ENCODE measurements around the gene ATP6V0E2. TPM values are rescaled to one million over a fixed set of nuclear protein-coding genes. Genes with fewer than 3 reads are reported as not detected.

ATP6V0E2 gene
- total and polyA plus RNA-seq, 4 donors, result 12.2 to 24.3 (median 18.0) TPM

DNA sequence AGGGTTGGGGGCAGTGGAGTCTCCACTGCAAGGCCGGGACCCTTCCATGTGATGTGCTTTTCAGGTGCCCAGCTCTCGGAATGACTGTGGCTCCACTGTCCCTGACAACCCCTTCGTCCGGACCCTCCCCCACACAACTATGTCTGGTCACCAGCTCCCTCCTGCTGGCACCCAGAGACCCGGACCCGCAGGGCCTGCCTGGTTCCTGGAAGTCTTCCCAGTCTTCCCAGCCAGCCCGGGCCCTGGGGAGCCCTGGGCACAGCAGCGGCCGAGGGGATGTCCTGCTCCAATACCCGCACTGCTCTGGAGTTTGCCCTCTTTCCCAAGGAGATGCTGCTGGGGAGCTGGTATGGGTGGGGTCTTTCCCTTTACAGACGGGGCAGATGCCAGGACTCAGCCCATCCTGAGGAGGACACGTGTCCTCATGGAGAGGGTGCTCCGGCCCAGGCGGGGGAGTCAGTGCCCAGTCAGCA is 5.5 kb downstream of the ATP6V0E2 start:
- intact Hi-C loops (cut with DNase I), result loop anchor here (10.0 kb wide), 2 partner anchors 255 to 525 kb away; a partner anchor contains a TSS
- H3K4me3 ChIP-seq (ENCODE audit: low read length in 2 of 2), result no peak overlapping the region
- 67 to 71% methylated on average over 13 to 14 of the region's 14 CpGs for WGBS, 2 donors
- no peaks in the 10 kb centered on the region for H3K27me3 ChIP-seq (ENCODE audit: control insufficient read depth in 1 of 2, insufficient read depth in 2 of 2, low read length in 1 of 2)
- no peaks in the 10 kb centered on the region for H3K36me3 ChIP-seq (ENCODE audit: control insufficient read depth in 1 of 2, insufficient read depth in 2 of 2, low read length in 1 of 2)
- no peak overlapping the region for H3K27ac ChIP-seq (ENCODE audit: low read depth in 1 of 2, low read length in 2 of 2)
- H3K4me1 ChIP-seq (ENCODE audit: control insufficient read depth in 1 of 2, insufficient read depth in 2 of 2, low read length in 2 of 2), result no peaks in the 10 kb centered on the region
- no peak for ATAC-seq (ENCODE audit: low FRiP score)
- peak in 1 of 2 donors; percentile 42 for DNase-seq
- H3K9me3 ChIP-seq (ENCODE audit: control insufficient read depth, low read length), result no peaks in the 10 kb centered on the region

GRCh38 chr7:149879766-149880637 is 6.2 kb downstream of the ATP6V0E2 start:
- H3K27ac ChIP-seq (ENCODE audit: low read depth in 1 of 2, low read length in 2 of 2), result no peak overlapping the region
- intact Hi-C loops (cut with DNase I), result loop anchor here (10.0 kb wide), 3 partner anchors 255 to 525 kb away; a partner anchor contains a TSS
- 89 to 91% methylated on average over 14 to 16 of the region's 16 CpGs for WGBS, 2 donors
- no peak overlapping the region for H3K4me3 ChIP-seq (ENCODE audit: low read length in 2 of 2)
- H3K9me3 ChIP-seq (ENCODE audit: control insufficient read depth, low read length), result no peaks in the 10 kb centered on the region
- H3K36me3 ChIP-seq (ENCODE audit: control insufficient read depth in 1 of 2, insufficient read depth in 2 of 2, low read length in 1 of 2), result no peaks in the 10 kb centered on the region
- ATAC-seq (ENCODE audit: low FRiP score) (no peak), DNase-seq (peak in 1 of 2 donors; percentile 62)
- H3K27me3 ChIP-seq (ENCODE audit: control insufficient read depth in 1 of 2, insufficient read depth in 2 of 2, low read length in 1 of 2), result no peaks in the 10 kb centered on the region
- H3K4me1 ChIP-seq (ENCODE audit: control insufficient read depth in 1 of 2, insufficient read depth in 2 of 2, low read length in 2 of 2), result no peaks in the 10 kb centered on the region

GRCh38 chr7:149880638-149881311 is 7.0 kb downstream of the ATP6V0E2 start:
- no peak for ATAC-seq (ENCODE audit: low FRiP score)
- DNase-seq, result peak in 1 of 2 donors; percentile 73
- Histone ChIP-seq H3K4me3 (ENCODE audit: low read length in 2 of 2) (no peak overlapping the region), H3K27me3 (ENCODE audit: control insufficient read depth in 1 of 2, insufficient read depth in 2 of 2, low read length in 1 of 2) (no peaks in the 10 kb centered on the region), H3K4me1 (ENCODE audit: control insufficient read depth in 1 of 2, insufficient read depth in 2 of 2, low read length in 2 of 2) (no peaks in the 10 kb centered on the region), H3K27ac (ENCODE audit: low read depth in 1 of 2, low read length in 2 of 2) (no peak overlapping the region), H3K9me3 (ENCODE audit: control insufficient read depth, low read length) (no peaks in the 10 kb centered on the region), H3K36me3 (ENCODE audit: control insufficient read depth in 1 of 2, insufficient read depth in 2 of 2, low read length in 1 of 2) (no peaks in the 10 kb centered on the region)
- 80 to 82% methylated on average over 14 of the region's 14 CpGs for WGBS, 2 donors
- intact Hi-C loops (cut with DNase I), result loop anchor here (10.0 kb wide), 1 partner anchor 394 kb away; no protein-coding TSS in a partner anchor

GRCh38 chr7:149881328-149882247 is 7.8 kb downstream of the ATP6V0E2 start:
- no peaks in the 10 kb centered on the region for H3K36me3 ChIP-seq (ENCODE audit: control insufficient read depth in 1 of 2, insufficient read depth in 2 of 2, low read length in 1 of 2)
- H3K27ac ChIP-seq (ENCODE audit: low read depth in 1 of 2, low read length in 2 of 2), result no peak overlapping the region
- H3K4me1 ChIP-seq (ENCODE audit: control insufficient read depth in 1 of 2, insufficient read depth in 2 of 2, low read length in 2 of 2), result no peaks in the 10 kb centered on the region
- peak in 1 of 2 donors; percentile 69 for DNase-seq
- H3K4me3 ChIP-seq (ENCODE audit: low read length in 2 of 2), result no peak overlapping the region
- H3K9me3 ChIP-seq (ENCODE audit: control insufficient read depth, low read length), result no peaks in the 10 kb centered on the region
- ATAC-seq (ENCODE audit: low FRiP score), result no peak
- H3K27me3 ChIP-seq (ENCODE audit: control insufficient read depth in 1 of 2, insufficient read depth in 2 of 2, low read length in 1 of 2), result no peaks in the 10 kb centered on the region
- intact Hi-C loops (cut with DNase I), result loop anchor here (10.0 kb wide), 1 partner anchor 393 kb away; no protein-coding TSS in a partner anchor
- WGBS, 2 donors, result 81 to 86% methylated on average over 19 of the region's 19 CpGs

GRCh38 chr7:149882248-149883047 is 8.7 kb downstream of the ATP6V0E2 start:
- WGBS, 2 donors, result 55 to 67% methylated on average over 11 of the region's 11 CpGs
- no peak overlapping the region for H3K4me3 ChIP-seq (ENCODE audit: low read length in 2 of 2)
- no peaks in the 10 kb centered on the region for H3K4me1 ChIP-seq (ENCODE audit: control insufficient read depth in 1 of 2, insufficient read depth in 2 of 2, low read length in 2 of 2)
- no peaks in the 10 kb centered on the region for H3K36me3 ChIP-seq (ENCODE audit: control insufficient read depth in 1 of 2, insufficient read depth in 2 of 2, low read length in 1 of 2)
- DNase-seq (no peak), ATAC-seq (ENCODE audit: low FRiP score) (no peak)
- H3K27me3 ChIP-seq (ENCODE audit: control insufficient read depth in 1 of 2, insufficient read depth in 2 of 2, low read length in 1 of 2), result no peaks in the 10 kb centered on the region
- H3K9me3 ChIP-seq (ENCODE audit: control insufficient read depth, low read length), result no peaks in the 10 kb centered on the region
- intact Hi-C loops (cut with DNase I), result loop anchor here (10.0 kb wide), 1 partner anchor 392 kb away; no protein-coding TSS in a partner anchor
- no peak overlapping the region for H3K27ac ChIP-seq (ENCODE audit: low read depth in 1 of 2, low read length in 2 of 2)

DNA sequence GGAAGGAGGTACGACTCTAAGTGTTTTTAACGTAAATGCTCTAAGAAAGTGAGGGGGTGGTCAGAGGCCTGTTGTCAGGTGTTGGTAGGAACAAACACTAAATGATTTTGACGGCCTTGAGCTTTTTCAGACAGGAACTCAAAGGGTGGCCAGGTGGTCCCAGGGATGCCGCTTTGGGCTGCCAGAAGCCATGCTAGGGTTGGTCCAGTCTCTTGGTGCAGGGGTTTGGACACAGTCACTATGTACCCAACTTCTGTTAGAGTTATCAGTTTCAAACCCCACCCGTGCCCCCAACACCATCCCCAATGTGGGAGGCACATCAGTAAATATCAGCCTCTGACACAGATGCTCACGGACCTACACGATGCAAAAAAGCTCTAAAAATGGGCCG is 9.3 kb downstream of the ATP6V0E2 start:
- H3K27me3 ChIP-seq (ENCODE audit: control insufficient read depth in 1 of 2, insufficient read depth in 2 of 2, low read length in 1 of 2), result no peaks in the 10 kb centered on the region
- no peaks in the 10 kb centered on the region for H3K9me3 ChIP-seq (ENCODE audit: control insufficient read depth, low read length)
- H3K4me3 ChIP-seq (ENCODE audit: low read length in 2 of 2), result no peak overlapping the region
- DNase-seq, result no peak
- no peak for ATAC-seq (ENCODE audit: low FRiP score)
- H3K27ac ChIP-seq (ENCODE audit: low read depth in 1 of 2, low read length in 2 of 2), result no peak overlapping the region
- H3K4me1 ChIP-seq (ENCODE audit: control insufficient read depth in 1 of 2, insufficient read depth in 2 of 2, low read length in 2 of 2), result no peaks in the 10 kb centered on the region
- 58 to 72% methylated on average over 8 of the region's 8 CpGs for WGBS, 2 donors
- intact Hi-C loops (cut with DNase I), result loop anchor here (10.0 kb wide), 1 partner anchor 392 kb away; no protein-coding TSS in a partner anchor
- H3K36me3 ChIP-seq (ENCODE audit: control insufficient read depth in 1 of 2, insufficient read depth in 2 of 2, low read length in 1 of 2), result no peaks in the 10 kb centered on the region

DNA sequence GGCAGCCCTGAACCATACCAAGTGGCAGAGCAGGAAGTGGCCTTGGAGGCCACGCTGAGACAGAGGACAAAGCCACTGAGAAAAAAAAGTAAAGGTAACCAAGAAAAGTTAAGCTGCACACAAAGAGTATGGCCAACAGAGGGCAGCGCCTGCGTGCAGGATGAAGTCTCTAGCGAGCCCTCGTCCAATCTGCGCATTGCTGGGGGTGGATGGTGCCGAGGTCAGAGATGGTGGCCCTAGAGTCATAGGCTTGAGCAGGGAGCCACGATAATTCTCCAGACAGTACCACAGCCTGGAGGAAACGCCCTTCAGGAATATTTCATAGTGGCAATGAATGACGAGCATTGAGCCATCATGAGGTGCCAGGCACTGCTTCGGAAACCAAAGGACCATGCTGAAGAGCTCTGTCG is 9.7 kb downstream of the ATP6V0E2 start:
- no peak overlapping the region for H3K4me3 ChIP-seq (ENCODE audit: low read length in 2 of 2)
- intact Hi-C loops (cut with DNase I), result loop anchor here (10.0 kb wide), 1 partner anchor 391 kb away; no protein-coding TSS in a partner anchor
- 11 to 14% methylated on average over 12 of the region's 12 CpGs for WGBS, 2 donors
- no peaks in the 10 kb centered on the region for H3K4me1 ChIP-seq (ENCODE audit: control insufficient read depth in 1 of 2, insufficient read depth in 2 of 2, low read length in 2 of 2)
- H3K9me3 ChIP-seq (ENCODE audit: control insufficient read depth, low read length), result no peaks in the 10 kb centered on the region
- ATAC-seq (ENCODE audit: low FRiP score) (peak; percentile 83), DNase-seq (peak; percentile 61 to 88)
- H3K36me3 ChIP-seq (ENCODE audit: control insufficient read depth in 1 of 2, insufficient read depth in 2 of 2, low read length in 1 of 2), result no peaks in the 10 kb centered on the region
- H3K27me3 ChIP-seq (ENCODE audit: control insufficient read depth in 1 of 2, insufficient read depth in 2 of 2, low read length in 1 of 2), result no peaks in the 10 kb centered on the region
- H3K27ac ChIP-seq (ENCODE audit: low read depth in 1 of 2, low read length in 2 of 2), result no peak overlapping the region
